GM18520 (cell line): ENCODE results near the gene SSR4.
"Not testable (repeated sequence)": the region's sequence is repeated elsewhere in the genome, so short reads cannot be mapped to it uniquely, and the experiment has no call there.

ENCODE experiments used
- ATAC-seq: cut with Tn5 transposase; IDR thresholded peaks from one replicate; pipeline ENCODE4 v1.9.1; 2021; ENCODE audit not compliant: unreplicated experiment

Gene SSR4

DNA sequence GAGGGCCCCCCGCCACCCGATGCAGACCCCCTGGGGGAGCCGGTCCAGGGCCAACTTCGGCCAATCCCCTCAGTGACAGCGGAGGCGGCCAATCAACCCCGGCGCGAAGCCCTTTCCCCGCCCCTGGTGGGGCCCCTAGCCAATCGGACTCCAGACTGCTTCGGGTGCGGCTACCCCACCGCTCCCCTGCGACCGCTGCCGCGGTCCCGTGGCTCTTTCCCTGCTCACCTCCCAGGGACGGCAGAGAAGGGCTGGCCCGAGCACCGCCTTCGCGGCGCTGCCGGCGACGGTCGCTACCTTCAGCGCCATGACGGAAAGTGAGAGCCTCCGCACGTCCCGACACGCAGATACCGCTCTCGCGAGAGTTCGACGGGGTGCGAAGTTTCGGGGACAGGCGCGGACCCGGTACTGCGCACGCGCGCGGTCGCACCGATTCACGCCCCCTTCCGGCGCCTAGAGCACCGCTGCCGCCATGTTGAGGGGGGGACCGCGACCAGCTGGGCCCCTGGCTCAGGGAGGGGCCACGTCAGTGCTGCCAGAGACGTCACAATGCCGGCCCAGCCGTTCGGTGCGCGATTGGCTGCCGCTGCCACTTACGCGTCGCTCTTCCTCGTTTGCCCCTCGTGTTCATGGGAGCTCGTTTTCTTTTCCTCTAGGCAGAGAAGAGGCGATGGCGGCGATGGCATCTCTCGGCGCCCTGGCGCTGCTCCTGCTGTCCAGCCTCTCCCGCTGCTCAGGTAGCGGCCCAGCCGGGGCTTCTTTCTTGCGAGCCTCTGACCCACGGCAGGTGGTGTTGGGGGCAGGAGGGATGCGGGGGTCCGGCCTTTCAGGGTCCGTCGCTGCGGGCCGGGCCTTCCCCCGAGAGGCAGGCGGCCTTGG lies at the start of gene SSR4, which contains the start of gene IDH3G:
SSR4 (plus strand) TSS at position 651 of the 879 bp plus-strand sequence; CDS start at position 671, 20 bp downstream.
IDH3G (minus strand) TSS at position 358 of the 879 bp plus-strand sequence; CDS start at position 309, 49 bp downstream.
- peak; percentile 84 for ATAC-seq

DNA sequence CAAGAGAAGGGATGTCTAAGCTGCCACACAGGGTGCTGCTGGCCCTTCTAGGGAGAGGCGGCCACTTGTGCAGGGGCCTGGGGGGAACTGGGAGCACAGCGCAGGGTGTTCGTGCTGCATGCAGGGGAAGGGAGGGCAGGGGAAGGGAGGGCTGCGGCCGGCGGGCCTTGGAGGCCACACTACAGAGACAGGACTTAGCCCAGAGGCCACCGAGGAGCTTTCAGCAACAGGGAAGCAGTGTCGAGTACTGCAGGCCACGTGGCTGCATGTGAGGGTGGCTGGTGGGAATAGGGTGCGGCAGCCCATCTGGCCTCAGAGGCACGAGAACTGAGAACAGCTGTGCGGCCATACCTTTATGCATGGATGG lies 49.4 kb upstream of the SSR4 start:
- not testable (repeated sequence) for ATAC-seq

DNA sequence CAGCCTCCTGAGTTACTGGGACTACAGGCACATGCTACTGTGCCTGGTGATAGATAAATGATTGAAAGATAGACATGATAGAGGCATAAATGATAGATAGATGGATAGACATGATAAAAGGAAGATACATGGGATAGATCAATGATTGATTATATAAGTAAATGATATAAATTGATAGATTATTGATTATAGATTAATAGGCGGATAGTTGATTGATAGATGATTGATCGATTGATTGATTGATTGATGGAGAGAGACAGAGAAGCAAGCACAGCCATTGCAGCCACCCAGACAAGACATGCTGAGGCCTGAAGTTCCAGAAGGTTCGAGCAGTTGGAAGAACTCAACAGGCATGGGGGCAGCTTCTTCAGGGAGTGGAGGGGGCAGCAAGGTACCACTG lies 48.1 kb upstream of the SSR4 start:
- no peak for ATAC-seq

DNA sequence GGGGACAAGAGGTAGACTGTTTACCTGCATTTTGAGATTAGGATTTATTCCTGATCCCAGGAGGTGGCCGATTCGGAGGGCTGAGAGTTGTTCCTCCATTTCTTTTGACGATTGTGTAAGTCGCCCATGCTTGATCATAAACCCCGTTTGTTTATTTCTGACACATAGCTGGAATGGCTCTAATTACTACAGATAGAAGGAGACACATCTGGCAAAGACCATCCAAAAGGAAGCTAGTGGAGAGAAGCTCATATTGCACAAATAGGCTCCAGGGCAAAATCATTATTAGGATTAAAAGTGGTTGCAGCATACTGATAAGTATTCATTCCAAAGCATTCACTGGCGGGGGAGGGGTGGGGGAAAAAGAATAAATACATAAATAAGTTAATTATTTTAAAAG lies 47.5 kb upstream of the SSR4 start:
- not testable (repeated sequence) for ATAC-seq

DNA sequence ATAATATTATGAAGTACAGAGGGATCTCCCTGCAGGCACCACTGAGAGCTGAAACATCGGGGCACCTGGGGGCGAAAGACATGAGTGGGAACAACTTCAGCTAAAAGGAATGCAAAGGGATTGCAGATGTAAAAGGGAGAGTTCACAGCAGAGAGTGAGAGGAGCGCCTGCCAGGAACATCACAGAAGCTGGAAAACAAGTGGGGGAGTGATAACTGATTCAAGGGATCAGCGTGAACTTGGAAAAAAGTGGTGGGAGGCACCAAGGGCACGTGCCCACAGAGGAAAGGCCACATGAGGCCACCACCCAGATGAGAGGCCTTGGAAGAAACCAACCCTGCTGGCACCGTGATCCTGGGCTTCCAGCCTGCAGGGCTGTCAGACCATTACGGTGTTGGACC lies 45.5 kb upstream of the SSR4 start:
- ATAC-seq = not testable (repeated sequence)

DNA sequence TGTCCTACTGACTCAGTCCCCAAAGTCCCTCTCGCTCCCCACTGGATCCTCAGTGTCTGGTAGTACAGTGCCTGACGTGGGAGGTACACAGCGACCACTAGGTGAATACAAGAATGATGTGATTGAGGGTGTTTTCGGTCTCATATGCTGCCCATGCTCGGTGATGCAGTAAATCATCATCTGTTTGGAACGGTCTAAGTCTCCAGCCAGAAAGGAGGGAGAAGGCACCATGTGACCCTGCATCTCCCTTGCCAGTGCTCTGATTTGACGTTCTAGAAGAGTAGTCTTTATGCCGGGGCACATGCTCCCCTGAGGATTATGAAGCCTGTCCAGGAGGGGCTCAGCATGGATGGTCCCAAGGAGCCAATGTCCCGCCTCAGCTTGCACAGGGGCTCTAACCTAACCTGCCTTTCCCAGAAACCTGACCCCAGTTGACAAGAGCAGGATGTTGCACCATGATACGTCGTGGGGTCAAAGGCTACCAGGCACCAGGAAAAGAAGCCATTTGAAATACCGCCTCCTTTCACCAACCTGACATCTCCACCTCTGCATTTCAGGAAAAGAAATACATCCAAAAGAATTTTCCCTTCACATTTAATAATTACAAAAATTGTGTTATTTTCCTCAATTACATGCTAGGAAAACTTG lies 44.2 kb upstream of the SSR4 start:
- no peak for ATAC-seq

DNA sequence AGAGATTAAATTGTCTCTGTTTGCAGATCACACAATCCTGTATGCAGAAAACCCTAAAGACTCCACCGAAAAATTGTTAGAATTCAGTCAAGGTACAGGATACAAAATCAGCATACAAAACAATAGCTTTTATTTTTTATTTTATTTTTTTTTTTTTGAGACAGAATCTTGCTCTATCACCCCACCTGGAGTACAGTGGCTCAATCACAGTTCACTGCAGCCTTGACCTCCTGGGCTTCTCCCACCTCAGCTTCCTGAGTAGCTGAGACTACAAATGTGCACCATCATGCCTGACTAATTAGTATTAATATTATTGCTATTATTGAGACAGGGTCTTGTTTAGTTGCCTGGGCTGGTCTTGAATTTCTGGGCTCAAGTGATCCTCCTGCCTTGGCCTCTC lies 39.3 kb upstream of the SSR4 start:
- no peak for ATAC-seq

DNA sequence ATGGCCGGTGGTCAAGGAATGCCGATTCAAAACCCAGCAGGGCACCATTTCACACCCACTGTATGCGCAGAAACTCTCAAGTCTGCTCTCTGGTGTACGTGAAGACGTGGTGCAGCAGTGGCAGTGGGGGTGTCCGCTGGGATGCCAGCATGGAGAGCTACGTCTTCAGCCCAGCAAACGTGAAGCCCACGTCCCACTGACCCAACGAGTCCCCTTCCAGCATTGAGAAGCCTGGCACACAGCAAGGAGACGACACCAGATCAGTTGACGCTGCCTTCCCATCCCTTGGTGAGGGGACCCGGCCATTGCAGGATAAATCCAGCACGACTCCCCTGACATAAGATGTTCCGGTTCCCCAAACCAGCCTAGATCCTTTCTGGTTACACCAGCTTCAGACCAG lies 32.6 kb upstream of the SSR4 start:
- no peak for ATAC-seq

DNA sequence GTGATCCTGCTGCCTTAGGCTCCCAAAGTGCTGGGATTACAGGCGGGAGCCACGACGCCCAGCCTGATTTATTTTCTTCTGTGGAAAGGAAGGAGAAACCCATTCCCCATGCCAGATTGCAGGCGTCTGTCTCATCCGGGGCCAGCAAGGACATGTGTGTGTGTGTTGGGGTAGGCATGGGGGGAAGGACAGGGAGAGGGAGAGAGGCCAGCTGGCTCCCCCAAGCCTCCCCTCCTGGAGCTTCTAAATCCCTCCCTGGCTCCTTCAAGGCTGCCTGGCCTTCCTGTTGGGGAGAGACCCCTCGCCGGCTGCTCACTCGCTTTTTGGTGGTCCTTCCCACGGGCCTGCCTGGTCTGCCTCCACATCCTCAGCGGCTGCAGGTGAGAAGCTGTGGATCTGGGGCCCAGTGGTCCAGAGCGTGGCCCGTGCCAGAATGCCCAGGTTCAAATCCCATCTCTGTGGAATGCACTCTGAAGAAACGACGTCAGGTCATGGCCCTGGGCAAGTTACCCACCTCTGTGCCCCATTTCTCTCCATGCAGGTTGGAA lies 31.8 kb upstream of the SSR4 start:
- no peak for ATAC-seq

DNA sequence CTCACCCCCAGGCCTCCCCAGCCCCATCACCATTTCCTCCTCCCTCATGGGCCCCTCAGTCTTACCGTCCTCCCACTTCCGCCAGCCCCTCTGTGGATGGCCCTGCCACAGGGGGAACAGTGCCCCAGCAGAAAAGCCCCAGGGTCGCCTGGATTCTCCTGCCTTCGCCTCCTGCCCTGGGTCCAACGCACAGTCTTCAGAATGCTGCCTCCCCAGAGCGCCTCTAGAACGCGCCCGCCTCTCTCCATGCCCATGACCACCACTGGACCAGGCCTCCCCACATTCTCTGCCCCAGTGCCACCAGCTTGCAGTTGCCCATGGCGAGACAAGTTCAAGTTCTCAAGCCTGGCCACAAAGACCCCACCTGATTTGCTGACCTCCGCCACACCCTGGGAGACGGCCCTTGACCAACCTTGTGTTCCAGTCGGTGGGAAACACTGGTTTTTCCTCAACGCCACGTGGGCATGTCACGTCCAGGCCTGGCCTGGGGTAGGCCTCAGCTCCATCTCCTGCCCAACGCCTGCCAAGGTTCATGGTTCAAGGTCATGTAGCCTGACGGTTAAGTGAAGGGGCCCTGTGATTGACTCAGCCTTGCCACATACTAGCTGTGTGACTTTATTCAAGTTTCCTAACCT lies 31.1 kb upstream of the SSR4 start:
- ATAC-seq = no peak

DNA sequence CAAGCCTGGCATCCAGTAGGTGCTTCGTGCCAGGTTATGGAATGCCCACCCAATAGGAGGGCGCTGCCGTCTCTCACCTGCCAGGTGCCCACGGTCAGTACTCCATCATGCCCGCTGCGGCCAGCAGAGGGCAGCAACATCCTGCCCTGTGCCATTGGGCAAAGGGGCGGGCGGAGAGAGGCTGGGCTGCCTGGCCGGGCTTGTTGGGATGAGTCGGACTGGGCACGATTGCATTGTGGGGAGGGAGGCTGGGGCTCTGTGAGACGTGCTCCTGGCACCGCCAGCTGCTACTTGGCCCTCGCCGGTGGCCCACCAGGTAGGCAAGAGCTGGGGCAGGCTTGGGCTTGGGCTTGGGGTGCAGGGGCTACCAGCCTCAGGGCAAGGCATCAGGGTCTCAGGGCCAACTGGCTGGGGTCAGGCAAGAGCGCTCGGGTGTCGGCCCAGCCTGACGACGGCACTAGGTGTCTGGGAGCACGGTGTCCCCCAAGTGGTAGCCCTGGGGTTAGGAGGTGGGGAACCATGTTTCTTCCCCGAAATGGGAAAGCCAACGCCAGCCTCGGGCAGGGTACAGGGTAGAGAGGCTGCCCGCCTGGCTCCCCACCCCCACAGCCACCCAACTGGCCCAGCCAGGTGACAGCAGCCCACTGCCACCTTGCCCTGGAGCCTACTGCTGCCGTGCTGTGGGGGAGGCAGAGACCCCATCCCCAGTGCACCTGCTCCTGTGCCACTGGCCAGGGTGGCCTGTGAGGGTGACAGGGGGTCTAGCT lies 30.3 kb upstream of the SSR4 start, which contains the start of gene PLXNB3:
PLXNB3 (plus strand) TSS at position 261 of the 767 bp plus-strand sequence. CDS start 1,287 bp downstream, outside the sequence.
- no peak for ATAC-seq

DNA sequence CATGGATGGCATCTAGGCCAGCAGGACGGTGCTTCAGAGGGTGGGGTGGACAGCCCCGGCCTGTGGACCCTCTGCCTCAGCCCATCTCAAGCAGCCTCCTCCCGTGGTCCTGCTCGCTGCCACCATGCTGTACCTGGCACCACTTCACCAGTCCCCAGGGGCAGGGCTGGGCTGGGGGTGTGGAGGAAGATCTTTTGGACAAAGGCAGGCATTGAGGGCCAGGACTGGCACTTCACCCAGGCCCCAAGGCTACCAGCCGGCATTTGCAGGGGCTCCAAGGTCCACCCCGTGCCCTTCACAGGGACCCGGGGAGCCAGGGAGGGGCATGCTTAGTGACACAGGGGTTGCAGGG lies 29.7 kb upstream of the SSR4 start:
- no peak for ATAC-seq

DNA sequence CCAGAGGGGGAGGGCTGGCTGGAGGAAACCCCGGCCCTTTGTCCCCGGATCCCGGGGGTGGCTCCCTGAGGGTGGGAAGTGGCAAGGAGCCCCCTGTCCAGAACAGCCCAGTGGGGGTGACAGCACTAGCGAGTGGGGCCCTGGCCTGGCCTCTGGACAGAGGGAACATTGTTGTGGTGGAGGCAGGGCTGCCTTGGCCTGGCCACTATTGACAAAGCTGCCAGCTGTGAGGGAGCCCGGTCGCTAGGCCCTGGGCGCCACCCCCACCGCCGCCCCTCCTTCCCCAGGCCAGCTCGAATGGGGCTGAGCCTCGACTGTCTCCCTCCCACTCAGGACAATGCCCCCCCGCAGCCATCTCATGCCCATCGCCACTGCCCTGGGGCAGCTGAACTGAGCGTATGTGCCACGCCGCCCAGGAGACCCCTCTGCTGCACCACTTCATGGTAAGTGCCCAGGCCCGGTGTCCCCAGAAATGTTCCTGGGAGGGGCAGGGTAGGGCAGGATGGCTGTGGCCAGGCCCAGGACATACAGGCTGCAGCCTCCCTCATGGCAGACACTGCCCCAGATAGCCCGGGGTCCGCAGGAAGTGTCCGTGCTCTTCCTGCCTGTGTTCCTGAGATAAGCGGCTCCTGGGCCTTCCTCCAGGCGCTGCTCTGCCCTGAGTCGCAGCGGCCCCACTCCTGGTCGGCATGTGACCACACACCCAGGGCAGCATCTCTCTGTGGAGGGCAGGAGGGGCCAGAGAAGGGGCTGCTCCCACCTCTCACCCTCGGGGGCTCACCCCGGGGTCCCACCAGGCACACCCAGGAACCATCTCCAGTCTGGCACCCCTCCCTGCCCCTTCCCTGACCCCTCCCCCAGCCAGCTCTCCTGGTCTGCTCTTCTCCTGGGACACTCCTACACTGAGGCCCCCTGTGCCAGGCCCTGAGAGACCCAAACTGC lies 29.1 kb upstream of the SSR4 start:
- ATAC-seq = no peak

DNA sequence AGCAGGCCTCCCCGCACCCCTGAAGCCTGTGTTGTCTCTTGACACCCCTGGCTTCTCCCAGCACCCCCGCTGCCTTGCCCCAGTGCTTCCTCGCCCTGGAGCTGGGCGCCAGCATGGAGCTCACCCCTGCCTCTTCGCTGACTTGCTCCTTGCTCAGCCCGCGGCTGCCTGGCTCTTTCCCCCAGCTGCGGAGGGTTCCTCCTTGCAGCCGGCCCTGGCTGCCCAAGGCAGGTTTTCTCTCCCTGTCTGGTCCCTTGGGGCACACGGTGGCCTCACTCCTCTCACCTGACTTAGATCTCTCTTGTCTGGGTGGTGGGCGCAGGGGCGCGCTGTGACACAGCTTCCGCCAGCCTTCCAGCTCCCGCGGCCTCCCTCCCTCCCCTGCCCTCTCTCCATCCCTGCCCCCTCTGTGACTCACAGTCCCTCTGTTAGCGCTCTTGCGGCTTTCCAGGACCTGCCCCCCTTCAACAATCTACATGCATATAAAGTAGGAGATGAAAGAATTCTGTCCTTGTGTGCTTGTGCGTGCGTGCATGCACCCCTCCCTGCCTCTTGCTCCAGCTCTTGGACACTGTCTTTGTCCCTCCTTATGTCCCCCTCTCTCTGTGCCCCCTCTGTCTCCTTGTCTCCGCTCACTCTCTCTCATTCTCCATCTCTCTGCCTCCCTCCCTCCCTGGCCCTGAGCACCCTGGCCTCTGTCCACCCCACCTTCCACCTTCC lies 28.2 kb upstream of the SSR4 start:
- ATAC-seq = no peak

DNA sequence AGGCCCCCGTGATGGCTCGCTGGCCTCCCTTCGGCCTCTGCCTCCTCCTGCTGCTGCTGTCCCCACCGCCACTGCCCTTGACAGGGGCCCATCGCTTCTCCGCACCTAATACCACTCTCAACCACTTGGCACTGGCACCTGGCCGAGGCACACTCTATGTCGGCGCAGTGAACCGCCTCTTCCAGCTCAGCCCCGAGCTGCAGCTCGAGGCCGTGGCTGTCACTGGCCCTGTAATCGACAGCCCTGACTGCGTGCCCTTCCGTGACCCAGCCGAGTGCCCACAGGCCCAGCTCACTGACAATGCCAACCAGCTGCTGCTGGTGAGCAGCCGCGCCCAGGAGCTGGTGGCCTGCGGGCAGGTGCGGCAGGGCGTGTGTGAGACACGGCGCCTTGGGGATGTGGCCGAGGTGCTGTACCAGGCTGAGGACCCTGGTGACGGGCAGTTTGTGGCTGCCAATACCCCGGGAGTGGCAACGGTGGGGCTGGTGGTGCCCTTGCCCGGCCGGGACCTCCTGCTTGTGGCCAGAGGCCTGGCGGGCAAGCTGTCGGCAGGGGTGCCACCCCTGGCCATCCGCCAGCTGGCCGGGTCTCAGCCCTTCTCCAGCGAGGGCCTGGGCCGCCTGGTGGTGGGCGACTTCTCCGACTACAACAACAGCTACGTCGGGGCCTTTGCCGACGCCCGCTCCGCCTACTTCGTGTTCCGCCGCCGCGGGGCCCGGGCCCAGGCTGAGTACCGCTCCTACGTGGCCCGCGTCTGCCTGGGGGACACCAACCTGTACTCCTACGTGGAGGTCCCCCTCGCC lies 27.4 kb upstream of the SSR4 start:
- ATAC-seq = no peak

DNA sequence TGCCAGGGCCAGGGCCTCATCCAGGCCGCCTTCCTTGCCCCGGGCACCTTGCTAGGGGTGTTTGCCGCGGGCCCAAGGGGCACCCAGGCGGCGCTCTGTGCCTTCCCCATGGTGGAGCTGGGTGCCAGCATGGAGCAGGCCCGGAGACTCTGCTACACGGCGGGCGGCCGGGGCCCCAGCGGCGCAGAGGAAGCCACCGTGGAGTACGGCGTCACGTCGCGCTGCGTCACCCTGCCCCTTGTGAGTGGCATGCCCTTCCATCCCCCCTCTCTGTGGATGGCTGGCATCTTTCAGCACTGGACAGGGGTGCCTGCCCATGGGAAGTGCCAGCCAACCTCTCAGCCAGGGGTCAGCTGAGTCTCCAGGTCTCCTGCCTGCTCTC lies 26.8 kb upstream of the SSR4 start:
- ATAC-seq = no peak

DNA sequence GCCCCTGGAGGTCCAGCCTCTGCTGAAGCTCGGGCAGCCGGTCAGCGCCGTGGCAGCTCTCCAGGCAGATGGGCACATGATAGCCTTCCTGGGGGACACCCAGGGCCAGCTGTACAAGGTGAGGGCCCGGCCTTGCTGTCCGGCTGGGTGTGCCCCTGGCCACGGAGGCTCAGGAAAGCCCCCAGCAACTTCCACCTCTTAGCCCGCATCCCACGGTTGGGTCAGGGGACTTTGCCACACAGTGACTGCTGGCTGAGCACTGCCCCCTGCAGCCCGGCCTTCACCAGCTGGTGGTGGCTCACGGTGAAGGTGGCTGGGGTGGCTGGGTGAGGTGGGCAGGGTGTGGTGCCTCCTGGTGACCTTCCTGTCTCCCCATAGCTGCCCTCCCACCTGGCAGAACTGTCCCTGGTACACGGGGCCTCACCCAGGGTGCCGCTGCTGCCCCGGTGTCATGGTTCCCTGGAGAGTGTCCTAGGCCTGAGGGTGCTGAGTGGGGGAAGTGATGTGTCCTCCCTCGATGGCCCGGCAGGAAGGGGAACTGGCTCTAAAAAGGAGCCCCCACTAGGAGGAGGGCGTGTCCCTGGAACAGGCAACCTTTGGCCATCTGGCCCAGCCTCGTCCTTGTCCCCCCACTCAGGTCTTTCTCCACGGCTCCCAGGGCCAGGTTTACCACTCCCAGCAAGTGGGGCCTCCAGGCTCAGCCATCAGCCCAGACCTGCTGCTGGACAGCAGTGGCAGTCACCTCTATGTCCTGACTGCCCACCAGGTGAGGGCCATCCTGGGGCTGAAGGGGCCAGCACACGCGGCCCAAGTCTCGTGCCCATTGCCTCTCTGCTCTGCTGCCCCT lies 25.9 kb upstream of the SSR4 start:
- ATAC-seq = no peak
